GM19240 (cell line): ENCODE results near the gene HIPK2.

Source experiments
- DNase-seq: peaks from one replicate; pipeline ENCODE4 v3.0.0; 2011; ENCODE audit warnings: low spot score; ENCODE audit not compliant: insufficient read length

HIPK2 gene

DNA sequence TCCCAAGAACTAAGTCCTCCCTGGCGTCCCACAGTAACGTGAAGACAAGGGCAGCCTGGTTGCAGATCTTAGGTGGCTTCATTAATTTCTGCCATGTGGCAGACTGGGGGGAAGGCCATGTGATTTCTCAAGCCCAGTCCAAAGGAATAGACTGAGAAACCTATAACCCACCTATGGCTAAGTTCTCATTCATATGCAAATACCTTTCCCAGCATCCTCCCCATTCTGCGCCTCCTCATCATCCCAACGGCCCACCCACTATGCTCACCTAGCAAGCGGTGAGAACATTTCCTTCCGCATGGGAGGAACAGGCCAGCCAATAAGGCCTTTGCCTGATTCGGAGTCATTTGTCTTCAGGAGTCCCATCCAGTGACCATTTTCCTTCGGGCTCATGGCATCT lies 262.5 kb downstream of the HIPK2 start:
- no peak for DNase-seq
